IMR-90 (cell line): Measurements from ENCODE around the gene CROCC2. TPM values are rescaled to one million over a fixed set of nuclear protein-coding genes. Genes with fewer than 3 reads are reported as not detected.

Experiments used
- ATAC-seq: fragments of 200-7000 bp; cut with Tn5 transposase; 2 replicates; pipeline ENCODE4 v1.9.1; 2020; ENCODE audit warnings: low read depth, mild to moderate bottlenecking, moderate library complexity
- BruUV-seq: library from RNA; stranded (reverse); fragments of 400-500 nt; replicated peaks from 2 replicates; lab custom pipeline; 2021; lab: Mats Ljungman, UMichigan
- CTCF ChIA-PET: fragments of 300-600 bp; formaldehyde crosslinking; extraction: SDS; loops from one replicate; lab custom pipeline; 2021; ENCODE audit warnings: antibody characterized with exemption; lab: Yijun Ruan, JAX
- POLR2A ChIA-PET: fragments of 300-600 bp; sonication (Branson Sonifier 250); formaldehyde crosslinking; loops from one replicate; lab custom pipeline; 2022; ENCODE audit warnings: antibody characterized with exemption; ENCODE audit not compliant: unreplicated experiment; lab: Charles Lee
- DNase-seq: peaks from one replicate; pipeline ENCODE4 v3.0.0; 2013
- H2AFZ ChIP-seq: replicated peaks from 2 replicates; pipeline ENCODE3; 2013; ENCODE audit warnings: low read length, mild to moderate bottlenecking; ENCODE audit not compliant: poor library complexity
- H2AK5ac ChIP-seq: 2 replicates; pipeline ENCODE4 v1.6.1; 2013; ENCODE audit warnings: low read depth, low read length, inconsistent platforms
- H2AK9ac ChIP-seq: replicated peaks from 2 replicates; pipeline ENCODE3; 2013; ENCODE audit warnings: mild to moderate bottlenecking, low read depth, low read length, moderate library complexity; ENCODE audit not compliant: poor library complexity
- H2BK120ac ChIP-seq: 2 replicates; pipeline ENCODE4 v1.6.1; 2013; ENCODE audit warnings: low read depth, low read length, inconsistent platforms
- H2BK15ac ChIP-seq: 3 replicates; pipeline ENCODE4 v1.6.1; 2013; ENCODE audit warnings: low read depth, low read length, inconsistent platforms
- H2BK20ac ChIP-seq: 2 replicates; pipeline ENCODE4 v1.6.1; 2013; ENCODE audit warnings: low read depth, mild to moderate bottlenecking, inconsistent platforms, low read length, moderate library complexity
- H2BK5ac ChIP-seq: 2 replicates; pipeline ENCODE4 v1.6.1; 2013; ENCODE audit warnings: mild to moderate bottlenecking, low read depth, low read length, inconsistent platforms; ENCODE audit not compliant: poor library complexity, severe bottlenecking
- H3K14ac ChIP-seq: replicated peaks from 2 replicates; pipeline ENCODE4 v1.6.1; 2013; ENCODE audit warnings: low read depth, low read length, inconsistent platforms
- H3K18ac ChIP-seq: 2 replicates; pipeline ENCODE4 v1.6.1; 2013; ENCODE audit warnings: low read depth, low read length, control low read depth
- H3K23ac ChIP-seq: 2 replicates; pipeline ENCODE4 v1.6.1; 2013; ENCODE audit warnings: low read depth, low read length, inconsistent platforms
- H3K27ac ChIP-seq: 2 replicates; pipeline ENCODE4 v1.5.1; 2013; ENCODE audit warnings: mild to moderate bottlenecking, control low read depth, low read length; ENCODE audit not compliant: insufficient read depth
- H3K27me3 ChIP-seq: 2 replicates; pipeline ENCODE4 v1.6.1; 2013; ENCODE audit warnings: low read length; ENCODE audit not compliant: control insufficient read depth, insufficient read depth
- H3K36me3 ChIP-seq: 2 replicates; pipeline ENCODE4 v1.6.1; 2013; ENCODE audit warnings: low read length, mixed read lengths; ENCODE audit not compliant: control insufficient read depth, insufficient read depth
- H3K4ac ChIP-seq: 2 replicates; pipeline ENCODE4 v1.6.1; 2013; ENCODE audit warnings: low read depth, low read length, inconsistent platforms
- H3K4me1 ChIP-seq: 2 replicates; pipeline ENCODE4 v1.6.1; 2013; ENCODE audit warnings: low read length, mixed read lengths; ENCODE audit not compliant: control insufficient read depth, insufficient read depth
- H3K4me2 ChIP-seq: 2 replicates; pipeline ENCODE4 v1.6.1; 2013; ENCODE audit warnings: low read depth, mild to moderate bottlenecking, control low read depth, low read length, moderate library complexity
- H3K4me3 ChIP-seq: 2 replicates; pipeline ENCODE4 v1.5.1; 2013; ENCODE audit warnings: low read depth, mild to moderate bottlenecking, control low read depth, low read length, moderate library complexity; ENCODE audit not compliant: insufficient read depth
- H3K56ac ChIP-seq: 2 replicates; pipeline ENCODE4 v1.6.1; 2013; ENCODE audit warnings: low read length, inconsistent platforms; ENCODE audit not compliant: insufficient read depth; ENCODE audit errors: extremely low read depth
- H3K79me1 ChIP-seq, 2 experiments: 2 replicates each; pipeline ENCODE4 v1.6.1; 2013; ENCODE audit warnings: low read length in 2 of 2, inconsistent platforms in 1 of 2, low read depth in 1 of 2
- H3K9ac ChIP-seq: 2 replicates; pipeline ENCODE4 v1.6.1; 2013; ENCODE audit warnings: low read depth, low read length, control low read depth
- H3K9me1 ChIP-seq: 2 replicates; pipeline ENCODE4 v1.6.1; 2013; ENCODE audit warnings: low read length, inconsistent platforms; ENCODE audit not compliant: insufficient read depth
- H3K9me3 ChIP-seq: 2 replicates; pipeline ENCODE4 v1.6.1; 2013; ENCODE audit warnings: low read length; ENCODE audit not compliant: control insufficient read depth, insufficient read depth
- H4K20me1 ChIP-seq: 2 replicates; pipeline ENCODE4 v1.6.1; 2013; ENCODE audit warnings: low read length, inconsistent platforms; ENCODE audit not compliant: insufficient read depth
- H4K5ac ChIP-seq: 2 replicates; pipeline ENCODE4 v1.6.1; 2013; ENCODE audit warnings: mild to moderate bottlenecking, low read depth, low read length, control low read depth
- H4K8ac ChIP-seq, 2 experiments: 2 replicates each; pipeline ENCODE4 v1.6.1; 2013; ENCODE audit warnings: low read depth in 2 of 2, low read length in 2 of 2, control low read depth in 1 of 2, inconsistent platforms in 1 of 2
- H4K91ac ChIP-seq: 2 replicates; pipeline ENCODE4 v1.6.1; 2013; ENCODE audit warnings: low read depth, low read length, inconsistent platforms; ENCODE audit not compliant: insufficient read depth
- BHLHE40 ChIP-seq: fragments of 150-350 bp; IDR thresholded peaks from 2 replicates; pipeline ENCODE4 v1.6.1; 2016; ENCODE audit warnings: mild to moderate bottlenecking, low read depth, low read length
- CEBPB ChIP-seq: IDR thresholded peaks from 2 replicates; pipeline ENCODE4 v1.6.1; 2012; ENCODE audit warnings: low read depth, low read length, improper control_type of control experiment
- CHD1 ChIP-seq: IDR thresholded peaks from 2 replicates; pipeline ENCODE4 v1.6.1; 2012; ENCODE audit warnings: low read depth, low read length, improper control_type of control experiment
- CTCF ChIP-seq: conservative IDR thresholded peaks from 2 replicates; pipeline ENCODE4 v1.5.1; 2012; ENCODE audit warnings: mild to moderate bottlenecking, low read depth, low read length, improper control_type of control experiment
- ELK1 ChIP-seq: fragments of 150-350 bp; IDR thresholded peaks from 2 replicates; pipeline ENCODE4 v1.6.1; 2016; ENCODE audit warnings: low read depth, mild to moderate bottlenecking, low read length, moderate library complexity, borderline replicate concordance
- FOS ChIP-seq: fragments of 150-350 bp; IDR thresholded peaks from 2 replicates; pipeline ENCODE4 v1.6.1; 2016; ENCODE audit warnings: low read depth, low read length
- MAFK ChIP-seq: IDR thresholded peaks from 2 replicates; pipeline ENCODE4 v1.6.1; 2012; ENCODE audit warnings: low read depth, low read length, improper control_type of control experiment
- MAZ ChIP-seq: IDR thresholded peaks from 2 replicates; pipeline ENCODE4 v1.6.1; 2012; ENCODE audit warnings: low read depth, mild to moderate bottlenecking, low read length, improper control_type of control experiment, moderate library complexity, borderline replicate concordance
- MXI1 ChIP-seq: IDR thresholded peaks from 2 replicates; pipeline ENCODE4 v1.6.1; 2012; ENCODE audit warnings: low read depth, mild to moderate bottlenecking, low read length, moderate library complexity, borderline replicate concordance
- NFE2L2 ChIP-seq: fragments of 150-350 bp; IDR thresholded peaks from 2 replicates; pipeline ENCODE4 v1.6.1; 2016; ENCODE audit warnings: low read depth, mild to moderate bottlenecking, low read length
- POLR2A ChIP-seq: IDR thresholded peaks from 2 replicates; pipeline ENCODE4 v1.6.1; 2012; ENCODE audit warnings: mild to moderate bottlenecking, low read depth, low read length
- RAD21 ChIP-seq: IDR thresholded peaks from 2 replicates; pipeline ENCODE4 v1.6.1; 2012; ENCODE audit warnings: low read length, improper control_type of control experiment
- RCOR1 ChIP-seq: IDR thresholded peaks from 2 replicates; pipeline ENCODE4 v1.6.1; 2012; ENCODE audit warnings: mild to moderate bottlenecking, low read length, improper control_type of control experiment; ENCODE audit not compliant: insufficient replicate concordance
- RFX5 ChIP-seq: IDR thresholded peaks from 2 replicates; pipeline ENCODE4 v1.8.0; 2012; ENCODE audit warnings: low read depth, mild to moderate bottlenecking, low read length, moderate library complexity
- SMC3 ChIP-seq: fragments of 150-350 bp; IDR thresholded peaks from 2 replicates; pipeline ENCODE4 v1.6.1; 2016; ENCODE audit warnings: low read depth, mild to moderate bottlenecking, antibody characterized with exemption, low read length, moderate library complexity
- USF2 ChIP-seq: fragments of 150-350 bp; IDR thresholded peaks from 2 replicates; pipeline ENCODE4 v1.6.1; 2017; ENCODE audit warnings: mild to moderate bottlenecking, antibody characterized with exemption, low read length, low read depth
- WGBS, 2 experiments: methylation state at CpG; one replicate each; pipeline versions ENCODE4 v1.1.5 to v1.1.7; 2013; ENCODE audit warnings: missing lambda C conversion rate in 2 of 2; ENCODE audit not compliant: insufficient read length in 1 of 2; ENCODE audit errors: extremely low coverage in 2 of 2; 5-methylcytosine and 5-hydroxymethylcytosine counted together
- dilution Hi-C: fragments of 300-500 bp; cut with HindIII; formaldehyde crosslinking; loops from one replicate; pipeline ENCODE4 v1.14.3; 2018; ENCODE audit warnings: low sequenced_read_pairs; ENCODE audit not compliant: unreplicated experiment
- in situ Hi-C: fragments of 300-500 bp; cut with MboI; formaldehyde crosslinking; loops from 3 replicates; pipeline ENCODE4 v1.14.3; 2019; ENCODE audit warnings: low sequenced_read_pairs, inconsistent platforms, mixed read lengths
- intact Hi-C: fragments of 100-400 bp; cut with micrococcal nuclease; formaldehyde crosslinking; loops from 2 replicates; pipeline ENCODE4 v1.10.0; 2022
- polyA plus RNA-seq, 3 experiments: library from polyadenylated mRNA; depleted of rRNA; stranded (reverse); fragments of >200 nt; gene quantifications; 2 replicates each; pipeline ENCODE4 v1.2.3, GENCODE V29; 2012; ENCODE audit warnings: low replicate concordance in 1 of 3
- total RNA-seq: library from RNA; depleted of rRNA; stranded (reverse); fragments of >200 nt; gene quantifications from 2 replicates; pipeline ENCODE4 v1.2.3, GENCODE V29; 2012

Gene CROCC2
- total and polyA plus RNA-seq, 2 of the 4 experiments (the other 2 are of a cell fraction), result not detected

GRCh38 chr2:240990266-240990529 lies 84.1 kb downstream of the CROCC2 start:
- ChIA-PET CTCF (no interaction called here), POLR2A (no interaction called here)
- H2AFZ ChIP-seq, result peak overlapping the region; percentile 56
- no peak overlapping the region for H3K4ac ChIP-seq
- TF ChIP-seq CTCF, result no peak
- no peak for TF ChIP-seq BHLHE40
- TF ChIP-seq USF2, result no peak
- no peak for TF ChIP-seq ELK1
- TF ChIP-seq NFE2L2, result no peak
- no peak for TF ChIP-seq FOS
- TF ChIP-seq MAZ, result no peak
- no peak for TF ChIP-seq CHD1
- TF ChIP-seq MAFK, result no peak
- TF ChIP-seq CEBPB, result no peak
- TF ChIP-seq MXI1, result no peak
- TF ChIP-seq RCOR1, result no peak
- no peak for TF ChIP-seq SMC3
- no peak for TF ChIP-seq RAD21
- TF ChIP-seq RFX5, result no peak
- no peak for TF ChIP-seq POLR2A
- peaks cover 2% of the 10 kb centered on the region; the same call in 1 of the 2 replicates for H3K27me3 ChIP-seq
- H3K9me3 ChIP-seq, result peaks cover 11% of the 10 kb centered on the region
- H3K4me2 ChIP-seq, result no peak overlapping the region
- WGBS, 2 experiments, result 100% methylated on average over 1 of the region's 2 CpGs; no CpG with 5 or more reads in 1 of the 2 experiments
- no peak overlapping the region for H3K14ac ChIP-seq
- no peaks in the 10 kb centered on the region for H4K20me1 ChIP-seq
- peak overlapping the region; percentile 82; the same call in 1 of the 2 replicates for H2AK5ac ChIP-seq
- dilution Hi-C loops (no loop called here), intact Hi-C loops (loop anchor here (2.0 to 10.0 kb wide), 2 partner anchors 139 to 425 kb away; partner anchors contain the start of genes DUSP28 and RNPEPL1), in situ Hi-C loops (no loop called here)
- H4K5ac ChIP-seq, result no peak overlapping the region
- H3K23ac ChIP-seq, result no peak overlapping the region
- no peaks in the 10 kb centered on the region for H3K36me3 ChIP-seq
- H2BK15ac ChIP-seq, result peak overlapping the region; percentile 25; the same call in 1 of the 3 replicates
- no peaks in the 10 kb centered on the region for H3K79me1 ChIP-seq
- peaks cover 33% of the 10 kb centered on the region for H3K4me1 ChIP-seq
- H4K91ac ChIP-seq, result no peak overlapping the region
- no peak overlapping the region for H3K4me3 ChIP-seq
- no peak overlapping the region for H3K56ac ChIP-seq
- BruUV-seq, result no TSS peak
- H3K9ac ChIP-seq, result no peak overlapping the region
- H2BK20ac ChIP-seq, result no peak overlapping the region
- no peak for DNase-seq
- peak overlapping the region; percentile 36; the same call in 1 of the 2 replicates for H2BK120ac ChIP-seq
- no peak overlapping the region for H4K8ac ChIP-seq
- no peak for ATAC-seq
- H3K18ac ChIP-seq, result no peak overlapping the region
- no peak overlapping the region for H2AK9ac ChIP-seq
- no peak overlapping the region for H2BK5ac ChIP-seq
- no peak overlapping the region for H3K27ac ChIP-seq
- peaks cover 10% of the 10 kb centered on the region for H3K9me1 ChIP-seq
